Measurements from ENCODE around the gene CACNA2D2. TPM values are rescaled to one million over a fixed set of nuclear protein-coding genes. Genes with fewer than 3 reads are reported as not detected.

CACNA2D2 gene
- total RNA-seq, 1 donor from 2014 or later = 1.8 TPM

Other genes starting within 250 kb of the CACNA2D2 start
- 87.0 TPM for gene SEMA3B, start 234.5 kb downstream of the CACNA2D2 start, total RNA-seq
- gene LSMEM2, start 224.5 kb downstream of the CACNA2D2 start, total RNA-seq = 0.95 TPM
- gene IFRD2, start 211.2 kb downstream of the CACNA2D2 start, total RNA-seq = 74.8 TPM
- 7.8 TPM for gene HYAL3, start 204.2 kb downstream of the CACNA2D2 start, total RNA-seq
- gene NAA80, start 204.2 kb downstream of the CACNA2D2 start, total RNA-seq = 12.7 TPM
- gene HYAL1, start 200.1 kb downstream of the CACNA2D2 start, total RNA-seq = 82.4 TPM
- gene HYAL2, start 180.9 kb downstream of the CACNA2D2 start, total RNA-seq = 84.6 TPM
- gene TUSC2, start 175.4 kb downstream of the CACNA2D2 start, total RNA-seq = 42.5 TPM
- 27.5 TPM for gene RASSF1, start 162.8 kb downstream of the CACNA2D2 start, total RNA-seq
- 2.2 TPM for gene ZMYND10, start 157.9 kb downstream of the CACNA2D2 start, total RNA-seq
- 26.7 TPM for gene NPRL2, start 152.9 kb downstream of the CACNA2D2 start, total RNA-seq
- 35.4 TPM for gene CYB561D2, start 152.8 kb downstream of the CACNA2D2 start, total RNA-seq
- 57.5 TPM for gene TMEM115, start 144.1 kb downstream of the CACNA2D2 start, total RNA-seq
- 12.3 TPM for gene C3orf18, start 64.1 kb upstream of the CACNA2D2 start, total RNA-seq
- gene HEMK1, start 65.9 kb upstream of the CACNA2D2 start, total RNA-seq = 29.3 TPM
- 6.2 TPM for gene CISH, start 108.1 kb upstream of the CACNA2D2 start, total RNA-seq
- gene MAPKAPK3, start 113.5 kb upstream of the CACNA2D2 start, total RNA-seq = 27.4 TPM
- gene DOCK3, start 171.3 kb upstream of the CACNA2D2 start, total RNA-seq = 1.3 TPM

Data from mucosa of gallbladder (tissue), 1 donor.